IPS DF 19.7 (cell line): ENCODE data around the gene CLTCL1.

Experiments
- DNase-seq: peaks from one replicate; pipeline ENCODE4 v3.0.0-alpha.2; 2013; ENCODE audit warnings: low read depth, low spot score

The CLTCL1 gene

DNA sequence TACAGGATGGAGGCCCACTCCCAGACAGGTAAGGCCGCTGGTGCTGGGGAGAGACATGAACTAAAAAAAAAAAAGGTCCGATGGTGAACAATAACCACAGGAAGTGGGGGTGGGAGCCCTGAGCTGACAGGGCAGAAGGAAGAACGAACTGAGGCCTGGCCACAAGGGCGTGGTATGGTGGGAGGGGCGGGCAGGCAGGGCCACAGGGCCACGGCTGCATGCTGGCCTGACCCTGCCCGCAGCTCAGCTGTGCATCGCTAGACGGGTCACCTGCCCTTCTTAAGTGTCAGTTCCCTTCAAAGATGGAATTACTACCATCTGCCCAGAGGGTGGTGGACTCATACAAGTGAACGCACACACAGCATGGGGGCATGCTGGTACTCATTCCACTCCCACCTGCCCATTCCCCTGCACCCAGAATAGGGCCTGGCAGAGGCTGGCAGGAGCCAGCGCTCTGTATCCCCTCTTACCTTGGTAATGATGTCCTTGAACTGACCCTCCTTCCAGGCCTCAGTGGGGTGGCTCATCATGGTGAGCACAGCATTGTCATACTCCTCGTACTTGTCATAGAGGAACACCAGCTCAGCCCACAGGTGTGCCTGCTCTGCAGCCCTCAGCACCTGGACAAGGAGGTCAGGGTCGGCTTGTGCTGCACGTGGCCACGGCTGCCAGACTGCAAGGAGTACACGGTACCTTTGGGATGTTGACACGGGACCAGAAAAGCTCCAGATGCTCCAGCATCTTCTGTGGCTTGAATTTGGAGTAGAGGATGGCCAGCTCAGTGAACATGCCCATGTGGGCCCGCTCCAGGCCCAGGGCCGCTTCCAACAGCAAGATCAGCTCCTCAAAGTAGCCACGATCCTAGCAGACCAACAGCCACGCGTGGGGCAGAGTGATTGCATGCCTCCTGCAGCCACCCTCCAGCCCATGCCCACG lies 95.5 kb downstream of the CLTCL1 start:
- DNase-seq = no peak

DNA sequence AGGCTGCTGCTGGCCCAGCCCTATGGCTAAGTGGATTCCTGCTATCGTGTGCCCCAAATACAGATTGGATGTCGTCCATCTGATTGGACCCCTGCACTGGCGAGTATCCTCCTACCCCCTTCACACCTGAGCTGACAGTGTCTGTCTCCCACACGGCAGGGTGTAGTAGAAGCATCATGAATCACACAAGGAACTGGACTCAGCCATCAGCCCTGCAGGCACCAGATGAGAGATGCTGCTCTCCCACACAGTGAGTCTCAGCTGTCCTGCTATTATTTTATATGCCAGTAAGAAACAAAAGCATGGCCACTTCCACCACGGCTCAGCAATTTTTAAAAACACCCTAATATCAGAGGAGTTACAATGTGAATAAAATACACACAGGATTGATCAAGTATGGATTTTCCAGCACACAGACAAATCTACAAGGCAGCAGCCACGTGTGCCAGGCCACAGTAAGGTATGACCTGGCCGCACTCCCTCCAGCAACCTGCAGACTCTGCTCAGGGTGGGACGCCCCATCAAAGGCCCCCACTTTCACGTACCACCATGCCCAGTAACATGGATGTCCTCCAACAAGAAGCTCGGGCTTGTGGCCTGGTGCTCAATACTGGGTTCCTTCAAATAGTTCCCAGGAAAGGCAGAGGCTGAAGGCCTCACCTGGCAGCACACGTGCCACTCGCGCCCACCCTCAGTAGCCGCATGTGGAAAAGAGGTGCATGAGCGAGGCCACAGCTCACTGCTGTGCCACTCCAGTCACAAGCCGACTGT lies 96.6 kb downstream of the CLTCL1 start:
- DNase-seq = no peak

DNA sequence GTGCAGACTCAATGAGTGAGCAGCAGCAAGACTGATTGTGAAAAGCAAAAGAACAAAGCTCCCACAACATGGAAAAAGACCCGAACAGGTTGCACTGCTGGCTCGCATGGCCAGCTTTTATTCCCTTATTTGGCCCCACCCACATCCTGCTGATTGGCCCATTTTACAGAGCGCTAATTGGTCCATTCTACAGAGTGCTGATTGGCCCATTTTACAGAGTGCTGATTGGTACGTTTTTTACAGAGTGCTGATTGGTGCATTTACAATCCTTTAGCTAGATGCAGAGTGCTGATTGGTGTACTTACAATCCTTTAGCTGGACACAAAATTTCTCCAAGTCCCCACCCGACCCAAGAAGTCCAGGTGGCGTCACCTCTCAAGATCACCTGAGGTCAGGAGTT lies 97.6 kb downstream of the CLTCL1 start:
- DNase-seq = no peak

DNA sequence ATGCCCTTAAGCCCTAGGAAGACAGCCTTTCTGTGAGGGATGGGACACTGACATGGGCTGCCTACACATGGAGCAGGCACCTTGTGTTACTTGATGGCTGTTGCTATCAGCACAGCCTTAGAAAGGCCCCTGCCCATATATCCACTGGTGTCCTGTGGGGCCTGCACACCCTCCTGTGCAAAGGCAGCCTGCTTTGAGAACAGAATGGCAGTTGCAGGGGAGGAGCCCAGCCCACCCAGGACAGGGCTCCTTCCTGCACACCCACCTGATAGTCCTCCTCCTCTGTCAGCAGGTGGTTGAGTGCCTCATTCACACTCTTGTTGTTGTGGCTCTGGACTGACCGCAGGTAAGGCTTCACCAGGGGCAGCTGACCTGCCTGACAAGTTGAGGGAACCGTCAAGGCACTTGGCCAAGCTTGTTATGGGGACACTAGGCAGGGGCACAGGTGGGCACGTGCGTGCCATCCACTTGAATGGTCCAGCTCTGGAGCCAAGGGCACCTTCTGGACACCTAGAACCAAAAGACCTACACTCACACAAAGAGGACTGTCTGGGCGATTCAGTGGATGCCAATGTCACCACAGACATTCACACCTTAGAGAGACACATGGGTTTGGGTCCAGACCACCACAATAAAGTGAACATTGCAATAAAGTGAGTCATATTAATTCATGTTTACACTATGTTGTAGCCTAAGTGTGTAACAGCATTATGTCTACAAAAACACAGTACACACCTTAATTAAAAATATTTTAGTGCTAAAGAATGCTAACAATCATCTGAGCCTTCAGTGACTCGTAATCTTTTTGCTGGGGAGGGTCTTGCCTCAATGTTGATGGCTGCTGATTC lies 103.6 kb downstream of the CLTCL1 start:
- DNase-seq = no peak

DNA sequence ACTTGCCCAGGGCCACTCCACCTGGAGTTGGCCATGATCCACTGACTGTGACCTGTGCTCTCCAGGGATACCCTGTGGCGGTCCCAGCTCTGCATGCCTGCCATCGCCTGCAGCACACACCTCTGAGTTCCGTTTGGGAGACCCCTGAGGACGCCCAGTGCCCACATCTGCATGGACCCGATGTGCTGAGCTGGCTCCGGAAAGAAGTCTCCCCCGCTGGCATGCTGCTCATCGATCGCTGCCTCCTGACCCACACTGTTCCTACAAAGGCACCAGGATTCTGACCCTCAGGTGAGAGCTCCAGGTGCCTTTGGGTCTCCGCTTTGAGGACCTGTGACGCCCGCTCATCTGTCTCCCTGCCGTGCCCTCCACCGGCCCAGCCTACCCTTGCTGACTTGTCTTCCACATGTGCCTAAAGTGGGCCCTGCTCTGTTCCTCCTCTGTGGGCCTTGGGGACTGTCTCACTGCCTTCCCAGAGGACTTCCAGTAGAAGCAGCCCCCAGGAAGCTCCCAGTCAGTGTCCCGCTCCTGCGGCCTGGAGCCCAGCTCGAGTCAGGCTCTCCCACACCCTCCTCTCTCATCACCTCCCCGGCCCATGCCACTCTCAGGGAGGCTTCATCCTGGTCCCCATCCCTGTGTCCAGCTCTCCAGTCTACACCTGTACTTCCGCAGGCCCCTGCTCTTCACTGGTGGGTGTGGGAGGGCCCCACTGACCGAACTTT lies 107.1 kb downstream of the CLTCL1 start:
- DNase-seq = no peak

DNA sequence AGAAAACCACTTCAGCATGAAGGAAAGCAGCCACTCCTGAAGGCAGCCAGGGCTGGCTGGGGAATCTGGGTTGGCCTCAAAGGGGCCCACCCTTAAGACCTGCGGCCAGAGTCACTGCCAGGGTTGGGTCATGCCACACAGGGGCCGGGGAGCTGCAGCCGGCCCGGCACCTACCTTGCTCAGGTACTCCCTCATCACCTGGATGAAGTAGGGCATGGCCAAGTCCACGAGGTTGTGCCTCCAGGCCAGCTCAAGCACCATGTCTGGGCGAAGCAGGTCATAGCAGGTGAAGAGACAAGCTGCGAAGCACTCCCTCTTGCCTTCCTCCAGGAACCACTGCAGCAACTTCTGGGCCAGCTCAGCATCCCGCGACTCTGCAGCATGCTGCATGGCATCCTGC lies 108.3 kb downstream of the CLTCL1 start:
- DNase-seq = no peak

DNA sequence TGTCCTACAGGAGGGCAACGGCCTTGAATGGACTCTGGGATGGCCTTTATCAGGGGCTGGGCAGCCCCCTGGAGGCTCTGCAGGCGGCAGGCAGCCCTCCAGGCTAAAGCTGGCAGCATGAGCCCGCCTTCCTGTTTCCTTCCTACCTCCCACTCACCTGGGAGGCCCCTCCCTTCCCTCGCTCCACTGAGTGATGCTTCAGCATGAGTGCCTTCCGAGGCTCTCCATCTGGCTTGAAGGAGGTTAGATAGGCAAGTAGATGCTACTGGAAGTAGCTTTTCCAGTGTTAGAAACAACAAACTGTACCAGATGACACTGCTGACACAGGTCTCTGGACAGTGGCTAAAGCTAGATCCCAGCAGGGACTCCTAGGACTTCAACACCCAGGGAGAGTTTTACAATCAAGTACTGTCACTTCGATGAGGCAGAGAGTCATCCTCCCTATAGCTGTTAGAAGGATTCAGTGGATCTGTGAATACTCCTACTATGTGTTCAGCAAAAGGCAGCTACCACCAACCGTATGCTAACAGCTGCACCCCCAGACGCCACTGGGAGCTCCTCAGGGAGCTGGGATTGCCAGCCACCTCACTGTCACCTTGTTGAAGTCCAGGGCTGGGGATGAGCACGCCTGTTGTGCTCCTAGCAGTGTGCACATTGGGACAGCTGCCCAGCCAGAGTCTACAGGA lies 108.9 kb downstream of the CLTCL1 start:
- DNase-seq = no peak

DNA sequence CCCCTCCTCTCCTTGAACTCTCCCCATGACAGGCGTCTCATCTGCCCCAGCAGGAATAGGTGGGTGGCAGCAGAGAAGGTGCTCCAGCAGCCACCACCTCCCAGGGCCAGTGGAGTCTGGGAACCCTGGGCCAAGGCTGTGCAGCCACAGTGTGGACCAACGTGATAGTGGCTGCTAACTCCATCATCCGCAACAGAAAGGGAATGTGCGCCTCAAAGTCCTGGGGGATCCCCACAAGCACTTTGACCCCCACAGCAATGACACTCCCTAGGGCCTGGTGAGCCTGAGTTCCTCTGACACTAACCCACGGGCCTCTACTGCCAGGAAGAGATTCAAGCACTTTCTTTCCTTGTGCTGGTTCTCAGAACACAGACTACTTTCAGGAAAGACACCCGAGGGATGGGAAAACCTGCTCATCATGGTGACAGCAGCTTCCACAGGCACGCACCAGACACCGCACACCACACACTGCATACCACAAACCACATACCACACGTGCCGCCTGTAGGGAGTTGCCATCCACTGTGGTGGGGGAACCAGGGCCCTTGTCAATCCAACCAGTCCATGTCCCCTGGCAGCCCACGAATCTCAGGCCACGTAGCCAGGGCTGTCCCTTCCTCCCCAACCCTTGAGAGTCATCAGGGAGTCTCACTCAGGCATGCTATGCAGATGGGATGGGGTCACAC lies 109.6 kb downstream of the CLTCL1 start:
- DNase-seq = no peak

DNA sequence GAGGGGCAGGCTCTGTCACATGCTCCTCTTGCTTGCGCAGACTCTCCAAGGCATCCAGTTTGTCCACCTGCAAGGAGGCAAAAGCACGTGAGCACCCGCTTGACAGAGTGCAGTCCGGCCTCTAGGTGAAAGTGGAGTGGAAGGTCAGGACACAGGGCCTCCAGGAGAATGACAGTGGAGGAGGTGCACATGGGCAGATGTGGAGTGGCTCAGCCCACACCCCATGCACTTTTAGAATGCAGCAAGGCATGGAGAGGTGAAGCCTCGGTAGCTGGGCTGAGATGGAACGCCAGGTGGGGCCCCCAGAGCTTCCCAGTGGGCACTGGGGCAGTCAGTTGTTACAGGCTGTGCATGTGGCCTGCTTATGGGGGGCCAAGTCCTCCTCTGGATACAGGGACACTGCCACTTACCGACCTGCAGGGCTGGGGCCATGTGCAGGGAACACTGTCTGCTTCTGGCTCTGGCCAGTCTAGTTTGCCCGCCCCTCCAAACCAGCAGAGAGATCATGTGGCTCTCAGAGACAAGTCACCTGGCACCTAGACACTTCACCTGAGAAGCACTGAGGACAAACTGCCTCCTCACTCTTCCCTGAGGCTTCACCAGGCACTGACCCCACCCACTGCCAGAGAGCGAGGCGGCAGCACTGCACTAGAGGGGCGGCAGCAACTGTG lies 110.6 kb downstream of the CLTCL1 start:
- no peak for DNase-seq

DNA sequence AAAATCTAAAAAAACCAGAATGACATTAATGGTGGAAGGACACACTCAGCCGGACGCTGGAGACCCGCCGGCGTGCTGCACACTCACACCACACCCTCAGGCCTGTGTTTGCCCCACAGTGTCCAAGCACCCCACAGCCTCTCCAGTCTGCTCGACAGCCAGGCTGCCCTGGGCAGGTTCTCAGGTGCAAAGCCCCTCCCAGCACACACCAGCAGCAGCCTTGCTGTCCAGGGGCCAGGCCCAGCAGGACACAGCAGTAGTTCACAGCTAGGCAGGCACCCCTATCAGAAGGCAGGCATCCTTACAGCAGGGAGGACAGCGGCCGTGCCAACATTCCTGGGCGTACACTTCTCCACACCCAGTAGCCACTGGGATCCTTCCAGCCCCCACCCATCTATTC lies 111.3 kb downstream of the CLTCL1 start:
- no peak for DNase-seq

DNA sequence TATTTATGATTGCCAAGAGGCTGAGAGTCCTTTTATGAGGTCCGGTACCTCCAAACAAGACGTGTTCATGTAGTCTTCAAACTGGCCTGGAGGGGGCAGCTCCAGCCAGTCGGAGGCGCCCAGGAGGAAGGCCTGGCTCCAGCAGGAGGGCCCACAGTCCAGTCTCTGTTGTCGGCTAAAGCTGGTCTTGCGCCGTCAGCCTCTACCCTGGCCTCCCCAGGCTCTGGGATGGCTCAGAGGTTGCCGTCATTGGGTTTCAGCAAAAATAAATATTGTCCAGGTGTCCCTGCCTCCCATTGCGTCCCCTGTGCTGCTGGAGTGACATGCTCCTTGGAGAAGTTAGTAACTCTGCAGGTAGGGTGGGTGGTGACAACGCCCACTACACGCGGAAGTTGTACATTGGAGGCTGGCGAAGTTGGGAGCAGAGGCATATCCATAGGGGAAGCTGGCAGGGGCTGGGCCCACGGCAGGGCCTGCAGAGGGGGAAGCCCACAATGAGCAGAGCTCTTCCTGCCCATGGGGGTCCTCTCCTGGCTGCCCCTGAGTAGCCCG lies 111.9 kb downstream of the CLTCL1 start:
- DNase-seq = no peak

DNA sequence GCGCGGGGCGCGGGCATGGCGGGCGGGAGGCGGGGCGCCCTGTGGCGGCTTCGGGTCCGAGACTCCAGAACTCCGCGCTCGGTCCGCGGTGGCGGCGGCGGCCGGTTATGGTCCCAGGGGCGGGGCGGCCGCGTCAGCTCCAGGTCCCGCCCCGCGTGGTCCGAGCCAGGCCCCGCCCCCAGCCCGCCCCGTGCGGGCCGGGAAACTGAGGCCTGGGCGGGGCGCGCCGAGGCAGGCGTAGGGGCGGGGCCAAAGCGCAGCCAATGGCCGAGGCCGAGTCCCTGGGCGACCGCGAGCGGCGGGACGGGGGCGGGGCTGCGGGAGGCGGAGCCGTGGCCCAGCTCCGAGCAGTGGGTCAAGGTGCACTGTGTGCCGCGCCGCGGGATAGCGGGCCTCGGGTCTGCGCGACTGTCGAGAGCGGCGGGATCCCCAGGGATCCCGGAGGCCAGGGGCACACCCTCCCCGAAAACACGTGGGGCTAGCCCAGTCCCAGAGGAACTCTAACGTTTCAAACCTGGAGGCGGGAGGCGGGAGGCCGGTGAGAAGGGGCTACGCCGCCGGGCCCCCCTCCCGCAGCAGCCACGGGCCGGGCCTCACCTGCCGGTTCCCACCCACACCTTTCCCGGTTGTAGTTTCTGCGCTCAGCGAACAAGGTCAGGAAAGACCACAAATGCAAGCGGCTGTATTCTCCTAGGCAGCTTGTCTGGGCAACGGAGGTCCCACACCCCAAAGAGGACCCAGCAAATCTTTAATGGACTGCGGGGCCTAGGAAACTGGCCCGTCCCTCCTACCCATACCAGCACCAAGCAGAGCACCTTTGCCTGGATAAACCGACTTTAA lies 112.6 kb downstream of the CLTCL1 start, which contains the start of gene SLC25A1:
SLC25A1 (minus strand) TSS at position 80 of the 840 bp plus-strand sequence; CDS start at position 17, 63 bp downstream.
- DNase-seq = no peak

DNA sequence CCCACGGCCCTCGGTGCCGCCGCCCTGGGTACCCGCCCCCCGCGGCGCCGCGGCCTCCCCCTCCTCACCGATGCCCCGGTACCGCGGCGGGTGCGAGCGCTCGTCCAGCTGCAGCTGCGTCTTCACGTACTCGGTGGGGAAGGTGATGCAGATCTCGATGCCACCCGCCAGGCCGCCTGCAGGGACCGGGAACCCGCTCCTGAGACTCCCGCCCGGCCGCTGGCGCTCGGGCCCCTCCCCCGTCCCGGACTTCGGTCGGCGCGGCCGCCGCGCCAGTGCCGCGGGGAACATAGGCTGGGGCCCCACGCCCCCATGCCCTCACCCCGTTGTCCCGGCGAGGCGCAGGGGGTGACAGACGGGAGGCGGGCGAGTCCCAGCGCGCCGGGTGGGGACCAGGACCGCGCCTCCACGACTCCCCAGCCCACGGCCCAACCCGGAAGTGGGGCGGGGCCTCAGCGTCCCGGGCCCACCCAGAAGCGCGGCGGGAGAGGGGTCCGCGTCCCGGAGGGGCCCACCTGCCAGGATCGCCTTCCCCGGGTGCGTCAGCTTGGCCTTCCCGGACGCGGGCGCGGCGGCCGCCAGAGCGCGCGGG lies 113.4 kb downstream of the CLTCL1 start:
- no peak for DNase-seq

DNA sequence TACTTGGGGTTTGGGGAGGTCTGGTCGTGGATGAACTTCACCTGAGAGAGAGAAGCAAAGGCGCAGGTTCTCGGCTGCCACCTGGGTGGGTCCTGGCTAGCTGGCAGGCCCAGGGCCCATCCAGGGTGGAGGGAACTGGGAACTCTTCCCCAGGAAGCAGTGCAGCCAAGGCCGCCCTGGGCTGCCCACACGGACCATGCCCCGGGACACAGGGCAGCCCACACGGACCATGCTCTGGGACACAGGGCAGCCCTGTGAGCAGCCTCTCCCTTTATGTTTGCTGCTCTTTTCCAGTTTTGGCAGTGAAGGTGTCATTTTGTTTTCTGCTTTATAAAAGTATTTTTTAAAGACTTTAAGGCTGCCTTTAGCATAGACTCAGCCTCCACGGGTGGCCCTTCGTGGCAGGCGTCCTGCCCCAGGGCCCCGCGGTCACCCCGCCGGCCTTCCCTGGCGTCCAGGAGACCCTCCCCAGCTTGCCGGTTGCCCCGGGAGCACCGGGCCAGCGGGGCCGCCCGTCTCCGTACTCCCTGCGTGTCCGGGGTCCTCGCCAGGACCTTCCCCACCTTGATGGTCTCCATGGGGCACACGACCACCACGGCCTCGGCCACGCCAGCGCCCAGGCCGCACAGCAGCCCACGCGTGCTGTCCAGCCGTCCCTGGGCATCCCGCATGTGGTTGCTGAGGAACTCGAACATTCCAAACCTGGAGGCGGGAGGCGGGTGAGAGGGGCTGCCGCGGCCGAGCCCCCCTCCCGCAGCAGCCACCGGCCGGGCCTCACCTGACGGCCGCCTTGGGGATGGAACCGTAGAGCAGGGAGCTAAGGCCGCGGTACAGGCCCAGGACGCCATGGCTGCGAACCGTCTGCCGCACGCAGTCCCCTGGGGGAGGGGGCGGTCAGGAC lies 114.1 kb downstream of the CLTCL1 start:
- no peak for DNase-seq

DNA sequence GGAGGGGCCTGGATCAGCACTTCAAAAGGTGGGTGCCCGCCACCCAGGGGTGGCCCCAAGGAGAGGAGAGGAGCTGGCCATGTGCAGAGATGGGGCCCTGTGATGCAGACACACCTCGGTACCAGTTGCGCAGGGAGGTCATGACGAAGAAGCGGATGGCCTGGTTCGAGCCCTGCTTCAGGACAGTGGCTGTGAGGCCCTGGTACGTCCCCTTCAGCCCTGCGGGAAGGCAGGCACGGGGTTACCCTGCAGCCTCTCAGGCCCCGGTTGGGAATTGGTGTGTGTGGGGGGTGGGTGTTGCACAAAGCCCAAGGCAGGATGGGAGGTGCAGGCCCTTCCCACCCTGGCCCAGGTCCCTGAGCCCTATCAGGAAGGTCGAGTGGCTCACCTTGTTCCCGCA lies 114.8 kb downstream of the CLTCL1 start:
- DNase-seq = no peak

DNA sequence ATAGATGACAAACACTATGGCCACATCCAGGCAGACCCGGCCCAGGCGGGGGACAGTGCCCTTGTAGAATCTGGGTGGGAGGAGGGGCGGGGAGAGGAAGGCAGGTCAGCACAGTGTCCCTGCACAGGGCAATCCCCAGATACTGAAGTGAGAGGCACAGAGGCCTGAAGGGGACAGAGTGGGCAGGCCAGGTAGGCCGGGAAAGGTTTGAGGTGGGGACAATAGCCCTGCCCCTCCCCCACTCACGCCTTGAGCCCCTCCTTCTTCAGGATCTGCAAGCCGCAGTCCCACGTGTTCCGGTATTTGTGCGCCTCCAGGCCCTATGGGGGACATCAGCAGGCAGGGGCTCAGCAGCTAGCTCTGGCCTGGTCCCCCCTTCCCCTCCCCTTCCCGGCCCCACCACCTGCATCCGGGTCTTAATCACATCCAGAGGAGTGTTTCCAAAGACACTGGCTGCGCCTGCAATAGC lies 115.3 kb downstream of the CLTCL1 start:
- no peak for DNase-seq
